ENCODE data around the gene PIM2.

The PIM2 gene

GRCh38 chrX:48902776-48903175 is 16.0 kb downstream of the PIM2 start:
- TF ChIP-seq CTCF (conservative IDR thresholded peaks at IDR 0.05; ENCODE audit: low read depth, low read length): no peak
- H3K36me3 ChIP-seq (ENCODE audit: insufficient read depth): no peaks in the 10 kb centered on the region

GRCh38 chrX:48902135-48902534 is 16.7 kb downstream of the PIM2 start:
- H3K36me3 ChIP-seq (ENCODE audit: insufficient read depth): no peaks in the 10 kb centered on the region

More at GRCh38 chrX:48902776-48903175, 16.0 kb downstream of the PIM2 start:
- Histone ChIP-seq H4K20me1 (ENCODE audit: insufficient read depth) (no peaks in the 10 kb centered on the region), H3K4me3 (IDR thresholded peaks at IDR 0.05; ENCODE audit: insufficient read depth, low read depth, low read length) (no peak overlapping the region), H3K4me1 (ENCODE audit: low read depth, poor library complexity, severe bottlenecking) (peaks cover 13% of the 10 kb centered on the region), H3K27ac (no peak overlapping the region), H3K9ac (no peak overlapping the region), H2AFZ (ENCODE audit: low read depth) (no peak overlapping the region), H3K79me2 (ENCODE audit: insufficient read depth, low read depth) (peaks cover 21% of the 10 kb centered on the region; the same call in 1 of the 2 replicates), H3K27me3 (ENCODE audit: insufficient read depth, low read depth) (no peaks in the 10 kb centered on the region), H3K4me2 (no peak overlapping the region)

GRCh38 chrX:48901069-48901468 is 17.8 kb downstream of the PIM2 start:
- Histone ChIP-seq H3K79me2 (ENCODE audit: insufficient read depth, low read depth) (peaks cover 31% of the 10 kb centered on the region; the same call in 1 of the 2 replicates), H3K36me3 (ENCODE audit: insufficient read depth) (no peaks in the 10 kb centered on the region), H4K20me1 (ENCODE audit: insufficient read depth) (no peaks in the 10 kb centered on the region), H3K27ac (no peak overlapping the region), H3K27me3 (ENCODE audit: insufficient read depth, low read depth) (no peaks in the 10 kb centered on the region), H3K4me1 (ENCODE audit: low read depth, poor library complexity, severe bottlenecking) (peaks cover 13% of the 10 kb centered on the region), H3K4me2 (no peak overlapping the region), H3K4me3 (IDR thresholded peaks at IDR 0.05; ENCODE audit: insufficient read depth, low read depth, low read length) (no peak overlapping the region), H2AFZ (ENCODE audit: low read depth) (no peak overlapping the region), H3K9ac (no peak overlapping the region)
- no peak for TF ChIP-seq CTCF (conservative IDR thresholded peaks at IDR 0.05; ENCODE audit: low read depth, low read length)

More at GRCh38 chrX:48902135-48902534, 16.7 kb downstream of the PIM2 start:
- no peak overlapping the region for H3K9ac ChIP-seq
- H3K4me2 ChIP-seq: no peak overlapping the region
- H2AFZ ChIP-seq (ENCODE audit: low read depth): no peak overlapping the region
- peaks cover 13% of the 10 kb centered on the region for H3K4me1 ChIP-seq (ENCODE audit: low read depth, poor library complexity, severe bottlenecking)
- H4K20me1 ChIP-seq (ENCODE audit: insufficient read depth): no peaks in the 10 kb centered on the region
- peaks cover 21% of the 10 kb centered on the region; the same call in 1 of the 2 replicates for H3K79me2 ChIP-seq (ENCODE audit: insufficient read depth, low read depth)
- no peak overlapping the region for H3K27ac ChIP-seq
- TF ChIP-seq CTCF (conservative IDR thresholded peaks at IDR 0.05; ENCODE audit: low read depth, low read length): no peak
- H3K27me3 ChIP-seq (ENCODE audit: insufficient read depth, low read depth): no peaks in the 10 kb centered on the region
- H3K4me3 ChIP-seq (IDR thresholded peaks at IDR 0.05; ENCODE audit: insufficient read depth, low read depth, low read length): no peak overlapping the region

- Histone ChIP-seq H3K36me3 (ENCODE audit: insufficient read depth) (no peaks in the 10 kb centered on the region), H3K4me1 (ENCODE audit: low read depth, poor library complexity, severe bottlenecking) (peaks cover 13% of the 10 kb centered on the region), H3K27ac (peak overlapping the region; percentile 91), H3K27me3 (ENCODE audit: insufficient read depth, low read depth) (no peaks in the 10 kb centered on the region), H2AFZ (ENCODE audit: low read depth) (no peak overlapping the region), H3K79me2 (ENCODE audit: insufficient read depth, low read depth) (peaks cover 33% of the 10 kb centered on the region; the same call in 1 of the 2 replicates), H3K4me2 (peak overlapping the region; percentile 80), H3K4me3 (IDR thresholded peaks at IDR 0.05; ENCODE audit: insufficient read depth, low read depth, low read length) (no peak overlapping the region), H3K9ac (peak overlapping the region; percentile 85; the same call in 1 of the 2 replicates), H4K20me1 (ENCODE audit: insufficient read depth) (no peaks in the 10 kb centered on the region)
- no peak for TF ChIP-seq CTCF (conservative IDR thresholded peaks at IDR 0.05; ENCODE audit: low read depth, low read length)
Observed at GRCh38 chrX:48899078-48899410, 19.8 kb downstream of the PIM2 start.
